ENCODE data around the gene GFRA3. TPM values are rescaled to one million over a fixed set of nuclear protein-coding genes. Genes with fewer than 3 reads are reported as not detected.

GFRA3 gene
- total RNA-seq, 1 experiment from 2014 or later, result 2.4 TPM

DNA sequence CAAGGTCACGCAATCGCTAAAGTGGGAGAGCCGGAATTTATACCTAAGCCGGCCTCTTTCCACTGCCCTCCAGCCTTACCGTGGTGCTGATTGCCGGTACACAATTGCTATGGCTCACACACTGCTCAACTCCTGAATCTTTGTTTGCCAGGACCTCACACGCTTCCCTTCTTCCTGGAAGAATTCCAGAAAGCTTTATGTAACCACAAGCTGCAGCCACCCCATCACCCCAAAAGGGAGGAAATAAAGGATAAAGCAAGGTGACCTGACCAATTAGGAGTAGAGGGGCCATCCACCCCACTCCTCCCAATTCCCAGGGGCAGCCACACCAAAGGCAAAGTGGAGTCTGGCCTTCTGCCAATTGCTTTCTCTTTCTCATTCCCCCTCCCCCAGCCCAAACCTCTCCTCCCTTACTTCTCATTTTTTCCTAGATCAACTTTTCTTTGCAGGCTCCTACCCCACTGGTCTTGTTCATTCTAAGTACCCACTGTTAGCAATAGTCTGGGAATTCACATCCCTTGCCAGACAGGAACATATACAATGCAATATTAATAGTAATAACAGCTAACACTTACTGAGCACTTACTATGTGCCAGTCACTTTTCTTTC is 43.3 kb downstream of the GFRA3 start:
- Histone ChIP-seq H3K36me3 (ENCODE audit: control insufficient read depth, insufficient read depth, low read length) (no peaks in the 10 kb centered on the region), H3K4me3 (ENCODE audit: low read depth, low read length) (no peak overlapping the region), H3K9me3 (peaks cover 9% of the 10 kb centered on the region), H3K27me3 (replicated peaks; ENCODE audit: control insufficient read depth, insufficient read depth, low read length) (no peaks in the 10 kb centered on the region), H3K4me1 (no peaks in the 10 kb centered on the region)
- TF ChIP-seq, protein P1, sequence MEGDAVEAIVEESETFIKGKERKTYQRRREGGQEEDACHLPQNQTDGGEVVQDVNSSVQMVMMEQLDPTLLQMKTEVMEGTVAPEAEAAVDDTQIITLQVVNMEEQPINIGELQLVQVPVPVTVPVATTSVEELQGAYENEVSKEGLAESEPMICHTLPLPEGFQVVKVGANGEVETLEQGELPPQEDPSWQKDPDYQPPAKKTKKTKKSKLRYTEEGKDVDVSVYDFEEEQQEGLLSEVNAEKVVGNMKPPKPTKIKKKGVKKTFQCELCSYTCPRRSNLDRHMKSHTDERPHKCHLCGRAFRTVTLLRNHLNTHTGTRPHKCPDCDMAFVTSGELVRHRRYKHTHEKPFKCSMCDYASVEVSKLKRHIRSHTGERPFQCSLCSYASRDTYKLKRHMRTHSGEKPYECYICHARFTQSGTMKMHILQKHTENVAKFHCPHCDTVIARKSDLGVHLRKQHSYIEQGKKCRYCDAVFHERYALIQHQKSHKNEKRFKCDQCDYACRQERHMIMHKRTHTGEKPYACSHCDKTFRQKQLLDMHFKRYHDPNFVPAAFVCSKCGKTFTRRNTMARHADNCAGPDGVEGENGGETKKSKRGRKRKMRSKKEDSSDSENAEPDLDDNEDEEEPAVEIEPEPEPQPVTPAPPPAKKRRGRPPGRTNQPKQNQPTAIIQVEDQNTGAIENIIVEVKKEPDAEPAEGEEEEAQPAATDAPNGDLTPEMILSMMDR (IDR thresholded peaks at IDR 0.05; ENCODE audit: insufficient read depth in 1 of 2, low read depth in 1 of 2, low read length in 1 of 2, severe bottlenecking in 1 of 2, unreplicated experiment in 1 of 2), result no peak
- peaks cover 6% of the 10 kb centered on the region for H3K4me1 Mint-ChIP-seq (ENCODE audit: low read depth, unreplicated experiment)
- no peaks in the 10 kb centered on the region for H3K36me3 Mint-ChIP-seq (ENCODE audit: insufficient read depth, unreplicated experiment)
- no peaks in the 10 kb centered on the region for H3K9me3 Mint-ChIP-seq (ENCODE audit: unreplicated experiment)
- POLR2A ChIA-PET, result interaction anchor here (1.1 kb wide), 1 partner anchor 18 kb away, joined by 3 read pairs; the partner anchor contains the start of gene CDC23
- H3K4me3 Mint-ChIP-seq (ENCODE audit: unreplicated experiment), result no peak overlapping the region
- no peaks in the 10 kb centered on the region for H3K27me3 Mint-ChIP-seq (ENCODE audit: insufficient read depth, unreplicated experiment)
- CTCF ChIA-PET, result no interaction called here
- H3K27ac Mint-ChIP-seq (ENCODE audit: unreplicated experiment), result no peak overlapping the region
- DNase-seq, result no peak
- no TSS peak for BruUV-seq (replicated peaks)
- intact Hi-C loops (cut with micrococcal nuclease; ENCODE audit: unreplicated experiment), result no loop called here

GRCh38 chr5:138230261-138230660 is 44.2 kb downstream of the GFRA3 start:
- ChIA-PET CTCF (interaction anchor here (0.7 kb wide), 1 partner anchor 281 kb away, joined by 4 read pairs; no protein-coding TSS in a partner anchor), POLR2A (interaction anchor here (1.1 kb wide), 1 partner anchor 17 kb away, joined by 3 read pairs; the partner anchor contains the start of gene CDC23)
- Mint-ChIP-seq H3K4me1 (ENCODE audit: low read depth, unreplicated experiment) (peaks cover 6% of the 10 kb centered on the region), H3K27ac (ENCODE audit: unreplicated experiment) (no peak overlapping the region), H3K36me3 (ENCODE audit: insufficient read depth, unreplicated experiment) (no peaks in the 10 kb centered on the region), H3K9me3 (ENCODE audit: unreplicated experiment) (no peaks in the 10 kb centered on the region), H3K4me3 (ENCODE audit: unreplicated experiment) (no peak overlapping the region), H3K27me3 (ENCODE audit: insufficient read depth, unreplicated experiment) (no peaks in the 10 kb centered on the region)
- intact Hi-C loops (cut with micrococcal nuclease; ENCODE audit: unreplicated experiment), result no loop called here
- Histone ChIP-seq H3K9me3 (peaks cover 9% of the 10 kb centered on the region), H3K4me3 (ENCODE audit: low read depth, low read length) (no peak overlapping the region), H3K36me3 (ENCODE audit: control insufficient read depth, insufficient read depth, low read length) (no peaks in the 10 kb centered on the region), H3K4me1 (no peaks in the 10 kb centered on the region), H3K27me3 (replicated peaks; ENCODE audit: control insufficient read depth, insufficient read depth, low read length) (no peaks in the 10 kb centered on the region)
- no peak for DNase-seq
- no TSS peak for BruUV-seq (replicated peaks)
- TF ChIP-seq, protein P1 (IDR thresholded peaks at IDR 0.05; ENCODE audit: insufficient read depth in 1 of 2, low read depth in 1 of 2, low read length in 1 of 2, severe bottlenecking in 1 of 2, unreplicated experiment in 1 of 2), result no peak

DNA sequence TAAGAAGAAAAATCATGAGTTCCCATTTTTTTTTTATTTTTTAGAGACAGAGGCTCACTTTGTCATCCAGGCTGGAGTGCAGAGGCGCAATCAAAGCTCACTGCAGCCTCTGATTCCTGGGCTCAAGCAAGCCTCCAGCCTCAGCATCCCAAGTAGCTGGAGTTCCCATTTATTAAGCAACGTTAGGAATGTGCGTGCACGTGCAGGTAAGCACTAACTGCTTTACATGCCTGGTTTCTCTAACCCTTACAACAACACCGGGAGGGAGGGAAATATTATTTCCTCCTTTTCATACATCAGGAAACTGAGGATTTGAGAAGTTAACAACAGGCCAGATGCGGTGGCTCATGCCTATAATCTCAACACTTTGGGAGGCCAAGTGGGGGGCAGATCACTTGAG is 45.0 kb downstream of the GFRA3 start:
- H3K4me1 Mint-ChIP-seq (ENCODE audit: low read depth, unreplicated experiment), result peaks cover 6% of the 10 kb centered on the region
- no peak overlapping the region for H3K27ac Mint-ChIP-seq (ENCODE audit: unreplicated experiment)
- H3K36me3 ChIP-seq (ENCODE audit: control insufficient read depth, insufficient read depth, low read length), result no peaks in the 10 kb centered on the region
- intact Hi-C loops (cut with micrococcal nuclease; ENCODE audit: unreplicated experiment), result no loop called here
- H3K27me3 Mint-ChIP-seq (ENCODE audit: insufficient read depth, unreplicated experiment), result no peaks in the 10 kb centered on the region
- ChIA-PET CTCF (no interaction called here), POLR2A (no interaction called here)
- no peak overlapping the region for H3K4me3 ChIP-seq (ENCODE audit: low read depth, low read length)
- no peak overlapping the region for H3K4me3 Mint-ChIP-seq (ENCODE audit: unreplicated experiment)
- H3K9me3 Mint-ChIP-seq (ENCODE audit: unreplicated experiment), result no peaks in the 10 kb centered on the region
- no peaks in the 10 kb centered on the region for H3K36me3 Mint-ChIP-seq (ENCODE audit: insufficient read depth, unreplicated experiment)
- TF ChIP-seq, protein P1 (IDR thresholded peaks at IDR 0.05; ENCODE audit: insufficient read depth in 1 of 2, low read depth in 1 of 2, low read length in 1 of 2, severe bottlenecking in 1 of 2, unreplicated experiment in 1 of 2), result no peak
- no peaks in the 10 kb centered on the region for H3K4me1 ChIP-seq
- peaks cover 9% of the 10 kb centered on the region for H3K9me3 ChIP-seq
- BruUV-seq (replicated peaks), result no TSS peak
- DNase-seq, result no peak
- no peaks in the 10 kb centered on the region for H3K27me3 ChIP-seq (replicated peaks; ENCODE audit: control insufficient read depth, insufficient read depth, low read length)
